NCI-H2227 treated with DMSO at 0.1 percent for 48 hours (cell line): ENCODE measurements around the gene SLC48A1.
"Not testable (repeated sequence)": the region's sequence is repeated elsewhere in the genome, so short reads cannot be mapped to it uniquely, and the experiment has no call there.

Experiments used
- DNase-seq: peaks from one replicate; lab custom pipeline; 2025; lab: John Stamatoyannopoulos, UW

SLC48A1 gene

GRCh38 chr12:47812797-47813510, 39.9 kb downstream of the SLC48A1 start:
- peak; percentile 20 for DNase-seq

- DNase-seq, result no peak
These were observed 40.6 kb downstream of the SLC48A1 start for GRCh38 chr12:47813511-47814196.

- no peak for DNase-seq
These were observed 41.6 kb downstream of the SLC48A1 start for GRCh38 chr12:47814539-47815170.

GRCh38 chr12:47815447-47815846, 42.4 kb downstream of the SLC48A1 start:
- DNase-seq, result not testable (repeated sequence)

GRCh38 chr12:47816403-47817271, 43.6 kb downstream of the SLC48A1 start:
- no peak for DNase-seq

- DNase-seq, result no peak
These were observed 44.4 kb downstream of the SLC48A1 start for GRCh38 chr12:47817272-47818006.

GRCh38 chr12:47818007-47818376, 45.0 kb downstream of the SLC48A1 start:
- no peak for DNase-seq

- DNase-seq, result no peak
These were observed 45.6 kb downstream of the SLC48A1 start for GRCh38 chr12:47818467-47819137.

- DNase-seq, result no peak
These were observed 46.3 kb downstream of the SLC48A1 start for GRCh38 chr12:47819138-47819895.

- peak; percentile 21 for DNase-seq
These were observed 47.0 kb downstream of the SLC48A1 start, which contains the start of gene HDAC7 for GRCh38 chr12:47819896-47820630. Gene HDAC7 (minus strand): TSS chr12:47819903. CDS start chr12:47819785, 118 bp downstream.

GRCh38 chr12:47820631-47821345, 47.8 kb downstream of the SLC48A1 start:
- DNase-seq, result no peak

- no peak for DNase-seq
These were observed 48.3 kb downstream of the SLC48A1 start for GRCh38 chr12:47821346-47821706.

- no peak for DNase-seq
These were observed 49.4 kb downstream of the SLC48A1 start for GRCh38 chr12:47822401-47822800.

GRCh38 chr12:47822863-47823262, 49.8 kb downstream of the SLC48A1 start:
- DNase-seq, result no peak

GRCh38 chr12:47823422-47824086, 50.5 kb downstream of the SLC48A1 start:
- no peak for DNase-seq

GRCh38 chr12:47824198-47824597, 51.2 kb downstream of the SLC48A1 start:
- no peak for DNase-seq

- no peak for DNase-seq
These were observed 51.6 kb downstream of the SLC48A1 start for GRCh38 chr12:47824635-47825034.

- no peak for DNase-seq
These were observed 52.2 kb downstream of the SLC48A1 start for GRCh38 chr12:47825173-47825639.
